HG03457 (cell line): ENCODE results near the gene FAM163B.

ENCODE experiments used
- ATAC-seq: cut with Tn5 transposase; IDR thresholded peaks from one replicate; pipeline ENCODE4 v1.9.1; 2021; ENCODE audit warnings: moderate number of reproducible peaks; ENCODE audit not compliant: unreplicated experiment

Gene FAM163B

DNA sequence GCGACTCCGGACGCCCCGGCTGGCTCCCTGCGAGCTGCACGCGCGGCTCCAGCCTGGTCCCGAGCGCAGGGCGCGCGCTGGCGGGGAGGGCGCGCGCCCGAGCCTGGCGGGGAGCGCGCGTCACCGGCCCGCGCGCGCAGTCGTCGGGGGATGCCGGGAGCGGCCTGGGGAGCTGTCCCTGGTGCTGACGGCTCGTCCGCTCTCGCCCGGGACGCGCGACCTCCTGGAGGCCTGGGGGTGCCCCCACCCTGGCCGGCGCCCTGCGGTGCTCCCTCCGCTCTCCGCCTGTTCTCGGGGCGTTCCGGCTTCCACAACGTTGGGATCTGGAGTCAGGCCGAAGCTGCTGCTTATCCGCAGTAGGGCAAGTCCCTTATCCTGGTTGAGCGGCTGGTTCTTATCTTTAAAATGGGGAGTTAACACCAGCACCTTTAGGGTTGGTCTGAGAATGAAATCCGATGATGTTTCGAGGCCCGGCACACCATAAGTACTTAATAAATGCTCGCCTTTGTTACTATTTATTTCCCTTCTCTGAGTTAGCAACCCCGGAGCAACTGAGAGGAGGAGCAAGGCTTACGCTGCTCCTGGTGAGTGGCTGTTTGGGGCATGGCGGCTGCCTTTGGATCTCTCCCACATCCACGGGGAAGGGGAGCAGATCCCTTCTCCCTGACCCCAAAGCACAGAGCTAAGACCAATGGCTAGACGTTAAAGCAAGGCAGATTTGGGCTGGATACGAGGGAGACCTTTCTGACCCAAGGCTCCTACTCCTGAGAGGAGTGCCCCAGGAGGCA lies at the start of gene FAM163B:
Gene FAM163B, minus strand, starts transcription at position 79 of the 788 bp plus-strand sequence. CDS start 29,166 bp downstream, outside the sequence.
- no peak for ATAC-seq

DNA sequence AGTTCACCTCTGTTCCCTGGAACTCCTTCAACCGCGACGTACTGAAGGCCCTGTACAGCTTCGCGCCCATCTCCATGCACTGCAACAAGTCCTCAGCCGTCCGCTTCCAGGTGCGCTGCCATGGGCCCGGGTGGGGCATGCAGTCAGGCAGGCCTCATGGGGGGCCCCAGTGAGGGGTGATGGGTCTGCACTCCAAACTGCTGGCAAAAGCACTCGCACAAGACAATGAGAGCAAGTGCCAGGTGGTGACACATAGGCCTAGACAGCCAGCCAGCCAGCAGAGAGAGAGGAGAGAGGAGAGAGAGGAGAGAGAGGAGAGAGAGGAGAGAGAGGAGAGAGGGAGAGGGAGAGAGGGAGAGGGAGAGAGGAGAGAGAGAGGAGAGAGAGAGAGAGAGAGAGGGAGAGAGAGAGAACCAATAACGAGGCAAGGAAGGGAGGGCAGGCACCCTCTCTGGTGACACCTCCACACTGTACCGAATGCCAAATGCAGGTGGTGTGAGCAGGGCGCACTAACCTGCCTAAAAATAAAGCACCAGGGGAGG lies 48.0 kb upstream of the FAM163B start:
- ATAC-seq, result no peak

DNA sequence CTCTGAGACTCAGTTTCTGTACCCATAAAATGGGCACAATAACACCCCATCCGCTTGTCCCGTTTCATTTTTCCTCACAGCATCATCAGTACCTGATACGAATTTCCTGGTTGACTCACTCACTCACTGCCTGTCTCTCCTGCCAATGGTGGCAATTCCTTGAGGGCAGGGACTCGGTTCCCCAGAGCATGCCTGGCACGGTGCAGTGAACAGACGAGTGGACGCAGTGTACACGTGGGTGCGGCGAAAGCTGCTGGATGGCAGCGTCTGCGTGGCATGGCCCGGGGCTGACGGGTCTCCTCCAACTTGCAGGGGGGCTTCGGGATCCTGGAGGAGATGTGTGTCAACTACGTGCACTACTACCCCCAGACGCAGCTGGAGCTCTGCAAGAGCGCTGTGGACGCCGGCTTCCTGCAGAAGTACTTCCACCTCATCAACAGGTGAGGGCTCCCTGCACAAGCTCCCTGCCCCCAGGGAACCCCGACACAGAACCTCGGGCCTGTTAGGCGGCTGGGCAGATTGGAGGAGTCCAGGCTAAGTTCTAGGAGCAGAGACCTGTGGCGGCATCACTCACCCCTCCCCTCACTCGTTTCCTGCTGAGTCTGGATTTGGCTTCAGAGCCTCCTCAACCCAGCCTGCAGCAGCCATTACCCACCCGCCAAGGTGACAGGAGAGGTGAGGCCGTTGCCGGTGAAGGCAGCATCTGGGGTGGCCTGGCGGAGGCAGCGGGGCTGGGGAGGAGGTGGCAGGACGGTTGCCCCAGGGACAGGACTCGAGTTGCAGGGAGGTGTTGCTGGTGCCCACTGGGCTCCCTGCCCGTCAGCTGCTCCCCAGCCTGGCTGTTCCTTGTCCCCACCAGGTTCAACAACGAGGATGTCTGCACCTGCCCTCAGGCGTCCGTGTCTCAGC lies 47.3 kb upstream of the FAM163B start:
- no peak for ATAC-seq

DNA sequence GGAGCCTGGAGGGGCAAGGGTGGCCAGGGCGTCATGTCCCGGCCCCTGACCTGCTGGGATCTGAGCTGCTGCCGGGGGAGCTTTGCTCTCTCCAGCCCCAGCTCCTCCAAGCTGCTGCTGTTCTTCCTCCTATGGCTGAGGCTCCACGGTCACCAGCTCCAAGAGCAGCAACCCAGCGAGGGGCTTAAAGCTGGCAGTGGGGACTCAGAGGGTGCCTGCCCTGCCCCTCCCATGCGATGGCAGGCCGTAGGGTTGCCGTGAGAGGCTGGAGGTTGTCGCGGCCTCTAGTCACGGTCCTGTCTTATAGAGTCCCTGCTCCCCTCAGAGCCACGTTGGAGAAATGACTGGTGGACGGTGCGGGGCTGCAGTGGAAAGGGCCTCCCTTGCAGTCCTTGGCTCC lies 46.5 kb upstream of the FAM163B start:
- ATAC-seq, result no peak

DNA sequence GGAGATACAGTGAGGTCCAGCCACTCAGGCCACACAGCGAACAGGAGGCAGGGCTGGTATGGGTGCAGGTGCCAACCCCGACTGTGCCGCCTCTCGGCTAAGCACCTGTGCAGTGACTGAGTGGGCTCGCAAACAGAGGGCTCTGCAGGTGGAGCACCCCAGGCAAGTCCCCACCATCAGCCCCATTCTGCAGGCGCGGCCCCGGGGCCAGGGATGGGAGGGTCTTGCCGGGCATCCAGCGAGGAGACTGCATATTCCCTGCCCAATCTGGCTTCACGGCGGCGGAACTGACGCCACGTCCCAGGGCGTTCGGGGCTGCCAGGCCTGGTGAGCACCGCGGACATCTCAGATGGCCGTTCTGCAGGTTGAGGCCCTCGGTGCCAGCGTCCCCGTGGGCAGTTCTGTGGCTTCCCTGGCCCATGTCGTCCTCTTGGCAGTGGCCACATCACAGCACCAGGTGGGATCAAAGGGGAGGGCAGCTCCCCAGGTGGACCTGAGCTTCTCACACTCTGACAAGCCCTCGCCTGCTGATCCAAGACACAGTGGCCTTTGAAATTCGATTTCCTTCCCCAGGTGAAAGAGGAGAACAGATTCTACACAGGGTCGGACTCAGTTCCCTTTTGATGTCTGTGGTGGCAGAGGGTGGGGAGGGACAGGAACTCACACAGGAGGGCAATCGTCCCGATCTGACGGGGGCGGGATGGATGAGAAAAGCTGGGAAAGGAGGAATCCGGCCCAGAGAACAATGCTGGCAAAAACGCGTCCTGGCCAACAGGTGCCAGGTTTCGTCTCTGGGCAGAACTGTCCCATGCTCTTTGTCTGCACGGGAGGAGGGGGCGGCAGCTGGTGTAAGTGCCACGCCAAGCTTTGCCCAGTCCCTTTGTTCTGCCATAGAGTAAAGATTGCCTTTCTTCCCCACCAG lies 45.8 kb upstream of the FAM163B start:
- no peak for ATAC-seq

DNA sequence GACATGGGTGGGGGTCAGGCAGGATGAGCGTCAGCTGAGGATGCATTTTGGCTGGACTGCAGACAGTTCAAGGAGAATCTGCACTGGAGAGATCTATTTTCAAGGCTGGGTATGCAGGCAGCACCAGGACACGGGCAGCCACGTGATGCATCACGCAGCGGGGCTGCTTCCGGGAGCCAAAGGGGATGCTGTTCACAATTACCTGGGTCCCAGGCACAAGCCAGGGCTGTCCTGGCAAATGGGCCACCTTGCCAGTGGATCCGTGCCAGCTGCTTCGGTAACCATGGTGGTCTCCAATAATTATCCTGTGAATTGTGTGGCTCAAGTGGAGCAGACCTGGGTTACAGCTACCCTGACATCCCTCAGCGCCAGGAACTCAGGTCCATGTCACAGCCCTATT lies 44.4 kb upstream of the FAM163B start:
- ATAC-seq, result no peak

DNA sequence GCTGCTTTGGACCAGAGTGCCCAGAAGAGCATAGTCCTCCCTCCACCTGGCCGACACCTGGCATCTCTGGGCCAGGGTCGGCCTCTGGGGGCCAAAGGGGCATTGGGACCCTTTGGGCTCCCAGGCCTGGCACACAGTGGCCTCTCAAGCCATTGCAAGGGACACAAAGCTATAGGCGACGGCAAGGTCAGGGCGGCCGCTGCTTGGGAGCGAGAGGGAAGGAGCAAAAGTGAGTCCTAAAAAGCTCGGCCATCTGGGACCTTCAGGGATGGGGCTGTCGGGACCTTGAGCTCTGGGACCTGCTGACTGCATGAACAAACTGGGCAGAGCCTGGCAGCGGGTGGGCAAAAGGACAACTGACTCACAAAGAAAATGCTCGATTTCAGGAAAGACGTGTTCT lies 40.8 kb upstream of the FAM163B start:
- no peak for ATAC-seq

DNA sequence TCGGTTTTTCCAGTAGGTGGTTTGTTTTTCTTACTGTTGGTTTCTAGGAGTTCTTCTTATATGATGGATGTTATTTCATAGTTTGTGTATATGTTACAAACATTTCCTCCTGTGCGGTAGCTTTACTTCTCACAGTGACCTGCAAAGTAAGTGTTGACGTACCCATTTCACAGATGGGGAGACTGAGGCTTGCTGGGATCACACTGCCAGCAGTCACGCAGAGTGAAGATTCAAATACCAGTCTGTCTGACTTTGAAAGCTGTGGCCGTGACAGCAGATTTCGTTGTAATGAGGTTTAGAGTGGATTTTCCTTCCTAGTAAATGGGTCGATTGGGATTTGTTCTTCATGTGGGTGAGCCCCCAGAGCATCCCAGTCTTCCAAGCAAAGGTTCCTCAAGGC lies 40.0 kb upstream of the FAM163B start:
- no peak for ATAC-seq

DNA sequence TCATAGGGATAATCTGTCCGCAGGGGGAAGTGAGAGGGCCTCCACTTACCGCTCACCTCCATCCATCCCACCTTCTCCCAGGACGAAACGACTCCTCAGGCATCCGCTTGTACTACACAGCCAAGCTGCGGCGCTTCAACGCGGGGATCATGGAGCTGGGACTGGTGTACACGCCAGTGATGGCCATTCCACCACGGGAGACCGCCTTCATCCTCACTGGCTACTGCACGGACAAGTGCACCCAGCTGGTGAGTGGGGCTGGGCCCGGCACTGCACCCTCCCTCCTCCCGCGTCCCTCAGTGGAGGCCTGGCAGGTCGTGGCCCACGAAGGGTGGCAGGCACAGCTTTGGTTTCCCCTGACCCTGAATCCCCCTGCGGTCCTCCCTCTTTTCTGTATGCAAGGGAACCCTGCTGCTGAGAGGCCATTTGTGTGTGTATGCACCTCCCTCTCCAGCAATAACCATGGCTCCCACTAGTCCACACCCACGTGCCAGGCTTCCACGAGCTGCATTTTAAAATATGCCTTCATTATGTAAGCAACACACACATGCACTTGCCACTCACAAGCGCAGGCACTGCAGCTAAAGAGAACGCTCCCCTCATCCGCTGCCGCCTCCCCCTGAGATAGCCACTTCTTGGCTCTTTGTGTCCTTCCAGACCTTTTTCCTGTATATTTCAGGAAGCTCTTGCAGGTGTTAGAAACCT lies 38.7 kb upstream of the FAM163B start:
- ATAC-seq, result no peak

DNA sequence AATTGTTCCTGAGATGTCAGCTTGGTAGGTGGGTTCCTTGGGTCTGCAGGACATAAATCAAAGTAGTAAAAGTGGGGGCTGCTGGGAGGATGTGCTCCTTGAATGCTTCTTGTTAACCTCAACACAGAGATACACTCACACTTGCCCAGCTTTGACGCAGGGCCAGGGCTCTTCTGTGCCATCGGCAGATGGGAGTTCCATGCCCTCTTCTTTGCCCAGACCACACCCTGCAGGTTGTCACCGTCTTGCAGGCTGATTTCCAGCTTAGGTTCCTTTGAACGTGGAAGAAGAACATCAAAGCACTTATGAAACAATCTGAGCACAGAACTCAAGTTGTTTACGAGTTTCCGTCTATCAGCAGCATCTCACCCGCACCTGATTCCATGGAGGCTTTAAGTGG lies 38.0 kb upstream of the FAM163B start:
- no peak for ATAC-seq

DNA sequence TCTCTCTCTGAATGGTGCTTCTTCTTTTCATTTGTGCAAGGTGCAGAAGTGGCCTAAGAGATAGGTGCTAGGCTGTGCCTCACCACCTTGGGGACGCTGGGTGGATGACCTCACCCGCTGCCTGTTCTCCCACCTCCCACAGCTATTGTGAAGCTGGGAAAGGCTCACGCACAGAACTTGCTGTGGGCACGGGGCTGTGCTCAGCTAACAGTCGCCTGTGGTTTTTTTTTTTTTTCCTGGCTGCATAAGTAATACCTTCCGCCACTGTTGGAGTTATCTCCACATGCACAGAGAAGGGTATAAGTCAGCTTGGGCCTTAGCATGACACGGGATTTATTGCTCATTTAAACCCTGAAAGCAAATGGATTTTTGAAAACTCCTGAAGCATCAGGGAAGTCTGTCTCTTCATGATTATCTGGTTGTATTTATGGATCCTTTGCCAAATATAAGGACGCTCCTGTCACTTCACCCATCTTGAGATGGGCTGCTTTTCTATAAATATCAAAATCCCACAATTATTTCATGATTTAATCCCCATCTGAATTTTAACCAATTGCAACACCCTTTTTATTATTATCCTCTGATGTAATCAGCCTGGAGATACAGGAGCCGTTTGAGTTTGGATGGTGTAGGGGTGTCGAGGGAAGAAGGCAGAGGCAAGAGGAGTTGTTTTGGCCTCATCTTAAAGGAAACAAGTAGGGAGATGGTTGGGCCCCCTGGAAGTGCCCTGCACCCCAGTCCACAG lies 36.0 kb upstream of the FAM163B start:
- ATAC-seq, result no peak

DNA sequence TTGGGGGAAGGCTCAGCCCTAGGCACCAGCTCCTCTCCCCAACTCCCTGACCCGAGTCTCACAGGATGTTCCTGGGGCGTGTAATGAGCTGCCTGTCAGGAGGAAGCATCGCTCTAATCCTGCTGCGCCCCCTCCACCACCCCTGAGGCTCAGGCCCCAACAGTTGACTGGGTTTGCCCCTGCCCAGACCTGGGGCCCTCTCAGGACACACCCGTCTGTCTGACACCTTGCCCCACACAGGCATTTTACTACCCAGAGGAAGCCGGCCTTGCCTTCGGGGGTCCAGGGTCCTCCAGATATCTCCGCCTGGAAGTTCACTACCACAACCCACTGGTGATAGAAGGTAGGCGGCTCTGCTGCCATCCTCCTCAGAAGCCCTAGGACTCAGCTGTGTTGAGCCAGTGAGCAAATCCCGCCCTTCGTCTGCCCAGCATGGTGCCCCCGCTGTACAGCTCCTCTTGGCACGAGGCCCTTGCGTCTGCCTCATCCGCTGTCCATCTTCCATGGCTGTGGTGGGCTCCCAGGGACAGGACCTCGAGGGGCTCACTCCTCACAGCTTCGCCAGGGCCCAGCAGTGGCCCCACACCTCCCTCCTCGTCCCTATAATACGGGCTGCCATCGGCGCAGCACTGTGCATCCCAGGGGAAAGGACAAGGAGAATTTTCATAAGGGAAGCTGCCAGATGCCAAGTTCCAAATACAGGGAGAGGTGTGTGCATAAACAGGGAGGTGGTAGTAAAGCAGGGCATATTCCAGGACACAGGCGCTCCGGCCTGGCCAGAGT lies 35.0 kb upstream of the FAM163B start:
- no peak for ATAC-seq

DNA sequence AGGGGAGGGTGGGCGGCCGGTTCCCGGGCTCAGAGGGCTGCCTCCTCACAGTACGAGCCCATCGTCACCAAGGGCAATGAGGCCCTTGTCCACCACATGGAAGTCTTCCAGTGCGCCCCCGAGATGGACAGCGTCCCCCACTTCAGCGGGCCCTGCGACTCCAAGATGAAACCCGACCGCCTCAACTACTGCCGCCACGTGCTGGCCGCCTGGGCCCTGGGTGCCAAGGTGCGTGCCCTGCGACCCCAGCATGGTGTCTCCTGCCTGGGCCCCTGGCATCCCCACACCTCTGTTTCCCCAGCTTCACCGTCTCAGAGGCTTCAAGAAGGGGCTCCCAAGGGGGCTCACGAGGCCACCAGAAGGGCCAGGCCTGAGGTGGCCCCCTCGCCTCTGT lies 34.2 kb upstream of the FAM163B start:
- no peak for ATAC-seq

DNA sequence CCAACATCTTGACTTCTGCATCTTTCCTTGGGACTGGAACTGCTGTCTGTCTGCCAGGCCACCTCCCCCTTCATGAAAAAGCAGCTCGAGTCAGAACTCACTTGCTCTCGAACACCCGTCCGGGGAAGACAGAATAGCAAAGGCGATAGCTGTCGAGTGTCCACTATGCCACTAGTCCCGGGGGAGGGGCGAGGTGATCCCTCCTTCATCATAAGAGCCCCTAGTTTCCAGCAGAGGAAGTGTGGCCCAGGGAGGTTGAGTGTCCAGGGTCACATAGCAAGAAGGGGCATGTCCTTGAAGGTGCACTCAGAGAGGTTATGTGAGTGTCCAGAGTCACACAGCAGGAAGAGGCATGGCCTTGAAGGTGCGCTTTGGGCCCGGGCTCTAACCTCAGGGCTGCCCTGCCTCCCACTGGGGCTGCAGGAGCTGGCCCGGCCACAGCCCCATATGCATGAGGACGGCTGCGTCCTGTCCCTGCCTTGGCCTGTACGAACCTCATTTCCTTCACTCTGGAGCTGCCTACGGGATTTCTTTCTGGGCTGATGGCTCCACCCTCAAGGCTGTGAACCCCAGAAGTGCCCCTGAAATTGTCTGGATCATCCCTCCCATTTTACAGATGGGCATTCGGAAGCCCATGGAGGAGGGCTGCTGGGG lies 33.6 kb upstream of the FAM163B start:
- no peak for ATAC-seq

DNA sequence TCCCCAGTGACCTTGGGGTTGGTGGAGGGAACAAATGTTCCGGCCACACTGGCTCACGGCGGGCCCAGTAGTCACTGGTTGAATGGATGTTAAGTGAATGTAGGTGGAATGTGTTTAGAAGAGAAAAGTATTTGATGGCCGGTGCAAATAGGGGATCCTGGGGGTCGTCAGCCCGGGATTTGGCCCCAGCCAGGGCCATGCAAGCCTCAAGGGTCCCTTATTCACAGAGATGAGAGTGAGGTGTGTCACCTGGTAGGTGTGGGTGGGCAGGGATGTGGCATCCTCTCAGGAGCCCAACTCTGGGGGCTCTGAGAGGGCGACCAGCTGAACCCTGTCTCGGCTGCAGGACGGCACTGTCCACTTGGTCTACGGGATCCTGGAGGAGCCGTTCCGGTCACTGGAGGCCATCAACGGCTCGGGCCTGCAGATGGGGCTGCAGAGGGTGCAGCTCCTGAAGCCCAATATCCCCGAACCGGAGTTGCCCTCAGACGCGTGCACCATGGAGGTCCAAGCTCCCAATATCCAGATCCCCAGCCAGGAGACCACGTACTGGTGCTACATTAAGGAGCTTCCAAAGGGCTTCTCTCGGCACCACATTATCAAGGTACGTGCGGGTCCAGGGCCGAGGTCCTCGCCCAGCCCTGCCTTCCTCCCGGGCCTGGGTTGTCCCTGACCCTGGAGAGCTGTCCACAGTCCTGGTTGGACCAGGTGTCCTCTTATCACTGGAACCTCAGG lies 32.8 kb upstream of the FAM163B start:
- no peak for ATAC-seq

DNA sequence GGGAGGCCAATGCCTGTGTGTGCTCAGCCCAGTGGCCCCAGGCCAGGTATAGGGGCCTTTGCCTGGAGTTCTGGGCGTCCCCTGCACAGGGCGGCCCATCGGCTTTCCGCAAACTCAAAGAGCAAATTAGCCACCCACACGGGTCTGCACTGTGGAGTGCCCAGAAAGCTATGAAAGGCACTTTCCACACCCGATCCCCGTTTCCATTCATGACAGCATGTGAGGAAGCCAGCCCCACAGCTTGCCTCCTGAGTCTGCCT lies 32.1 kb upstream of the FAM163B start:
- no peak for ATAC-seq

DNA sequence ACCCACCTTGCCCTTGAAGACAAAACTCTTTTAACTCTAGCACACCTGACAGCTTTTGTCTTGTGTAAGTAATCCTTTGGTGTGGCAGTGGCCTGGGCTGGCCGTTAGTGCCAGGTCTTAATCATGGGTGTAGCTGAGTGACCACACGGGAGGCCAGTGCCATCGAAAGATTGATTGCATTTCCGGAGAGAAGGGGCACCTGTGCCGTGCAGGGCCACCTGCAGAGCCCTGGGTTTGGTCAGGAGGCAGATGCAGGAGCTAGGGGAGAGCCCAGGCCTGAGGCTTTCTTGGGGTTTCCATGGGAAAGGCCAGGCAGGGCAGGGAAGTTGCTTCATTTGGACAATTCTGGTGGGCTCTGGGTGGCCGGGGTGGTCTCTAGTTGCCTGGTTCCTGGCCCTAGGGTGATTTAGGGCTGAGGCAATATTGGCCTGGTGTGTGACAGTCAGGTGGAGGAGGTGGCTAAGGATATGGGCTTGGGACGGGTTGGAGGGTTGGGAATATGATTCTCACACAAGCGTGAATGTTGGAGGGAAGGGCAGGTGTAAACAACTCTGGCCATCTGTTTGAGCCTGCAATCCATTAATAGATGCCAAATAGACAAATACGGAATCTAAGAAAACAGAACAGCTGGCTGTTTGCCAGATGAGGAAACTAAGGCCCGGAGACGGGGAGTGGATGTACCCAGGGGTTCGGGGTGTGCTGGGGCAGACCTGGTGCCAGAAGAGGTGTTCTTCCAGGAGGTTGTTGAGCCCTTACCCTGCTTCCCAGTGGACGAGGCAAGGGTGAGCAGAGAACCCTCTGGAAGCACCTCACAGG lies 31.6 kb upstream of the FAM163B start:
- ATAC-seq, result no peak
